Smooth muscle cell (in vitro differentiated cells): ENCODE results near the gene CDKL4. TPM values are rescaled to one million over a fixed set of nuclear protein-coding genes. Genes with fewer than 3 reads are reported as not detected.
"Not testable (repeated sequence)": the region's sequence is repeated elsewhere in the genome, so short reads cannot be mapped to it uniquely, and the experiment has no call there.

Experiments used
- DNase-seq: peaks from one replicate; lab custom pipeline; 2025; ENCODE audit not compliant: unreplicated experiment; lab: John Stamatoyannopoulos, UW
- H2AFZ ChIP-seq: fragments of 200-600 bp; sonication (generic); 2 replicates; pipeline ENCODE4 v1.6.0; 2016; ENCODE audit warnings: antibody characterized with exemption, low read depth, mild to moderate bottlenecking
- H3F3A ChIP-seq: fragments of 200-600 bp; sonication (generic); 2 replicates; pipeline ENCODE4 v1.6.0; 2017; ENCODE audit warnings: antibody characterized with exemption, low read depth
- H3K27ac ChIP-seq: fragments of 200-600 bp; sonication (generic); 2 replicates; pipeline ENCODE4 v1.5.1; 2016; ENCODE audit warnings: low read depth, mild to moderate bottlenecking
- H3K27me3 ChIP-seq: fragments of 200-600 bp; sonication (generic); 2 replicates; pipeline ENCODE4 v1.6.1; 2016; ENCODE audit warnings: low read depth, mild to moderate bottlenecking
- H3K36me3 ChIP-seq: fragments of 200-600 bp; sonication (generic); 2 replicates; pipeline ENCODE4 v1.5.1; 2016; ENCODE audit warnings: low read depth
- H3K4me1 ChIP-seq: fragments of 200-600 bp; sonication (generic); 2 replicates; pipeline ENCODE4 v1.5.1; 2016; ENCODE audit warnings: low read depth
- H3K4me2 ChIP-seq: fragments of 200-600 bp; sonication (generic); 2 replicates; pipeline ENCODE4 v1.6.0; 2016; ENCODE audit warnings: mild to moderate bottlenecking
- H3K4me3 ChIP-seq: fragments of 200-600 bp; sonication (generic); 2 replicates; pipeline ENCODE4 v1.5.1; 2016; ENCODE audit warnings: mild to moderate bottlenecking
- H3K79me2 ChIP-seq: fragments of 200-600 bp; sonication (generic); 2 replicates; pipeline ENCODE4 v1.6.0; 2016; ENCODE audit warnings: low read depth, mild to moderate bottlenecking
- H3K9ac ChIP-seq: fragments of 200-600 bp; sonication (generic); 2 replicates; pipeline ENCODE4 v1.6.0; 2016; ENCODE audit warnings: low read depth
- H3K9me3 ChIP-seq: fragments of 200-600 bp; sonication (generic); replicated peaks from 2 replicates; pipeline ENCODE4 v1.5.1; 2016; ENCODE audit warnings: low read depth
- H4K20me1 ChIP-seq: fragments of 200-600 bp; sonication (generic); 2 replicates; pipeline ENCODE4 v1.6.0; 2016; ENCODE audit warnings: low read depth
- CTCF ChIP-seq: fragments of 200-600 bp; sonication (generic); IDR thresholded peaks from 2 replicates; pipeline ENCODE4 v1.5.1; 2017; ENCODE audit warnings: borderline replicate concordance, mild to moderate bottlenecking, antibody characterized with exemption; ENCODE audit not compliant: insufficient read depth, poor library complexity, severe bottlenecking
- WGBS: methylation state at CpG from one replicate; pipeline ENCODE4 v1.1.7; 2016; ENCODE audit warnings: low lambda C conversion rate; 5-methylcytosine and 5-hydroxymethylcytosine counted together
- polyA plus RNA-seq: library from polyadenylated mRNA; unstranded; fragments of >200 nt; fragmentation: Nextera tagmentation; extraction: Ambion mirVana; gene quantifications from 2 replicates; pipeline ENCODE4 v1.2.1, GENCODE V29; 2016
- total RNA-seq: library from RNA; depleted of rRNA; stranded (reverse); fragments of >200 nt; gene quantifications from 2 replicates; pipeline ENCODE4 v1.2.3, GENCODE V29; 2014

The CDKL4 gene
- total and polyA plus RNA-seq, 2 experiments from 2014 or later, result 0.27 to 0.53 TPM

- Histone ChIP-seq H3K9me3 (no peaks in the 10 kb centered on the region), H3K4me1 (no peaks in the 10 kb centered on the region), H3K9ac (no peak overlapping the region), H3K79me2 (no peaks in the 10 kb centered on the region), H2AFZ (no peak overlapping the region), H3K36me3 (no peaks in the 10 kb centered on the region), H3K4me3 (no peak overlapping the region), H3K4me2 (no peak overlapping the region), H3K27ac (no peak overlapping the region), H4K20me1 (no peaks in the 10 kb centered on the region), H3K27me3 (no peaks in the 10 kb centered on the region), H3F3A (no peaks in the 10 kb centered on the region)
- no peak for DNase-seq
- 82% methylated on average over 2 of the region's 2 CpGs for WGBS
- no peak for TF ChIP-seq CTCF
These were observed 104.1 kb downstream of the CDKL4 start for GRCh38 chr2:39139511-39140237.

GRCh38 chr2:39138837-39139211 is 104.9 kb downstream of the CDKL4 start:
- H3K4me2 ChIP-seq, result no peak overlapping the region
- H3K4me3 ChIP-seq, result no peak overlapping the region

GRCh38 chr2:39138187-39138836 is 105.5 kb downstream of the CDKL4 start:
- not testable (repeated sequence) for H3K36me3 ChIP-seq, H3K4me2 ChIP-seq, DNase-seq, H3F3A ChIP-seq, H4K20me1 ChIP-seq, H2AFZ ChIP-seq, H3K79me2 ChIP-seq, H3K9ac ChIP-seq, H3K27ac ChIP-seq, H3K4me1 ChIP-seq, H3K9me3 ChIP-seq, H3K27me3 ChIP-seq, H3K4me3 ChIP-seq
- WGBS, result 97% methylated on average over 18 of the region's 18 CpGs

More at GRCh38 chr2:39138837-39139211, 104.9 kb downstream of the CDKL4 start:
- H3K4me1 ChIP-seq, result no peaks in the 10 kb centered on the region
- no peaks in the 10 kb centered on the region for H3K27me3 ChIP-seq
- no peak for DNase-seq
- H3K27ac ChIP-seq, result no peak overlapping the region
- H3F3A ChIP-seq, result no peaks in the 10 kb centered on the region
- H3K79me2 ChIP-seq, result no peaks in the 10 kb centered on the region
- no peaks in the 10 kb centered on the region for H3K9me3 ChIP-seq
- H4K20me1 ChIP-seq, result no peaks in the 10 kb centered on the region
- no peak for TF ChIP-seq CTCF
- no peak overlapping the region for H3K9ac ChIP-seq
- no peak overlapping the region for H2AFZ ChIP-seq
- H3K36me3 ChIP-seq, result no peaks in the 10 kb centered on the region
- WGBS, result 91% methylated on average over 8 of the region's 8 CpGs

- Histone ChIP-seq H3K79me2 (no peaks in the 10 kb centered on the region), H3K9ac (no peak overlapping the region), H4K20me1 (no peaks in the 10 kb centered on the region), H3K4me1 (no peaks in the 10 kb centered on the region), H3K4me2 (no peak overlapping the region), H2AFZ (no peak overlapping the region), H3K4me3 (no peak overlapping the region), H3K9me3 (no peaks in the 10 kb centered on the region), H3K27ac (no peak overlapping the region), H3F3A (no peaks in the 10 kb centered on the region), H3K27me3 (no peaks in the 10 kb centered on the region), H3K36me3 (no peaks in the 10 kb centered on the region)
- DNase-seq, result no peak
- WGBS, result 90% methylated on average over 5 of the region's 5 CpGs
- no peak for TF ChIP-seq CTCF
These were observed 107.0 kb downstream of the CDKL4 start for GRCh38 chr2:39136799-39137198.
